ENCODE results near the gene TSPAN31.
A peak's percentile ranks its signal among the peaks of the same experiment; 100 is the strongest.
"Not testable (repeated sequence)": the region's sequence is repeated elsewhere in the genome, so short reads cannot be mapped to it uniquely, and the experiment has no call there.

Gene TSPAN31, protein sequence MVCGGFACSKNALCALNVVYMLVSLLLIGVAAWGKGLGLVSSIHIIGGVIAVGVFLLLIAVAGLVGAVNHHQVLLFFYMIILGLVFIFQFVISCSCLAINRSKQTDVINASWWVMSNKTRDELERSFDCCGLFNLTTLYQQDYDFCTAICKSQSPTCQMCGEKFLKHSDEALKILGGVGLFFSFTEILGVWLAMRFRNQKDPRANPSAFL

DNA sequence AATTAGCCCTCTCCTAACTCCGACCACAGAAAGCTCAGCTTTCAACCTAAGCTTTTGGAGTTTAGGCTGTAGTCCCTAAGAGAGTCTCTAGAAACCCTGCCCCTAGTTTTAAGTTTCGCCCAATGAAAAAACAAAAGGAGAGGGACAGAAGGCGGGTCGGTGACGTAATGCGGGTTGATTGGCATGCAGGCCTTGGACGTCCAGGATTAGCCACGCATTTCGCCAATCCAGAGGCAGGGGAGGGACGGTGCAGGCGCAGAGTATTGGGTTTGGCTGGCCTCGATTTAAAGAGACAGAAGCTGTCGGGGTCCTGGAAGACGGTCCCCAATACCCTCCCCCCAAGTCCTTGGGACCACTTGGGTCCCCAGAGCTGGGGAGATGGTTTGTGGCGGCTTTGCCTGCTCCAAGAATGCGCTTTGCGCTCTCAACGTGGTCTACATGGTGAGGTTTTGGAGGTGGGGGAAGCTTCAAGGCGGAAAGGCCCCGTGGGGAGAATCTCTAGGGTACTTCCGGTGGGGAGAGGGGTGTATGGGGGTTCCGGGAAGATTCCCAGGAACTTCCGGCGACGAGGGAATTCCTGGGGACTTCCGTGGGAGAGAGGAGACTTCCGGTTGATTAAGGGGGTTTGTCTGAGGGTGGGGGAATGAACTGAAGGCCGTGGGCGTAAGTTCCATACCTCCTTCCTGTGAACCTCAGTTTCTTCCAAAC is at the start of gene TSPAN31:
Gene TSPAN31 (plus strand): TSS at position 263 of the 708 bp plus-strand sequence. CDS start 116 bp downstream, at position 379.
- DNase-seq, result peak; percentile 95

DNA sequence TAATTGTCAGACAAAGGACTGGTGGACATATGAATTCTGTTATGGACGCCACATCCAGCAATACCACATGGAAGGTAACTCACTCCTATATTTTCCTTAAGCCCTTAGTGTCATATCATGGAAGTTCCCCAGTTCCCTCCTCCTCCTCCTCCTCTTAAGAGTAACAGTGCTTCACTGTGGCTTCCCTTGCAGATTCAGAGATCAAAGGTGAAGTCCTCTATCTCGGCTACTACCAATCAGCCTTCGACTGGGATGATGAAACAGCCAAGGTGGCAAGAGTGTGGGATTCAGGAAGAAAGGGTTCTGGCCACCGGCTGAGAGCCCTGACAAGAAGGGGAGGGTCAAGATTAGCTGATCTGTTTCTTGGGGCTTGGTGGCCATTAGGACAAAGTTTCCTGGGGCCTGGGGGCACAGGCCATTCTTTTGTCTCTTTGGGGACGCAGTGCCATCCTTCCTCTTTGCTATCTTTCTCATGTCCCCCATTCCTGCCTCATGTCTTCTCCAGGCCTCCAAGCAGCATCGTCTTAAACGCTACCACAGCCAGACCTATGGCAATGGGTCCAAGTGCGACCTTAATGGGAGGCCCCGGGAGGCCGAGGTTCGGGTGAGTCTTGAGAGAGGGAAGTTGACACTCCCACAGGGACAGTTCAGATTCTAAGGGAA is 48.9 kb upstream of the TSPAN31 start:
- no peak for DNase-seq

DNA sequence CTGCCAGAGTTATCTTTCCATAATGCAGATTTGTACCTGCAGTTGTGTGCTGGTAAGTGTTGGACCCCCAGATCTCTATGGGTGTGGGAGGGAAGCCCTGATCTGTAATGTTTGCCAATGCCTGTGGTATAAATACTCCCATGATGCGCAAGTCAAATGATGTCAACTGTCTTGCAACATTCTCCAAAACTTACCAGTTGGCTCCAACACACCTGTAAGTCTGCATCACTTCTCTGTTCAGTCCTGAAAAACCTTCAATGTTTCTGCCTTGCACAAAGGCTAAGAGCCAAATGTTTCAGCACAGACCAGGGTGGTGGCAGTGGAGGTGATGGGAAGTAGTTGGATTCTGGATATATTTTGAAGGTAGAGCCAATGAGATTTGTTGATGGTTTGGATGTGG is 47.8 kb upstream of the TSPAN31 start:
- DNase-seq, result no peak

DNA sequence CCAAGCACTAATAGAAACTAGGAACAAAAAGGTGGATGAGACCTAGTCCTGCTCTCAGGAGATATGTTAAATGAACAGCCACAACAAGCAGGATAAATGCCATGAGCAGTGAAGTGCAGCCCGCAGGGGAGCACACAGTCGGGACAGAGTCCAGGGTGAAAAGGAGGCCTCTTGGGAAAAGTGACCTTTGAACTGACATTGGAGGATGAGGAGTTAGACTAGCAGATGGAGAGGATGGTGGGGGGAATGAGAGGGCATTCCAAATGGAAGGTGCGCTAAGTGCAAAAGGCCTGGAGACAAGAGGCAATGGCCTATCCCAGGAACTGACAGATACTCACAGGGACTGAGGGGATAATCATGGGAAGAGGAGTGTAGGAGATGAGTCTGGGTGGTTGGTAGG is 46.4 kb upstream of the TSPAN31 start:
- DNase-seq, result no peak

DNA sequence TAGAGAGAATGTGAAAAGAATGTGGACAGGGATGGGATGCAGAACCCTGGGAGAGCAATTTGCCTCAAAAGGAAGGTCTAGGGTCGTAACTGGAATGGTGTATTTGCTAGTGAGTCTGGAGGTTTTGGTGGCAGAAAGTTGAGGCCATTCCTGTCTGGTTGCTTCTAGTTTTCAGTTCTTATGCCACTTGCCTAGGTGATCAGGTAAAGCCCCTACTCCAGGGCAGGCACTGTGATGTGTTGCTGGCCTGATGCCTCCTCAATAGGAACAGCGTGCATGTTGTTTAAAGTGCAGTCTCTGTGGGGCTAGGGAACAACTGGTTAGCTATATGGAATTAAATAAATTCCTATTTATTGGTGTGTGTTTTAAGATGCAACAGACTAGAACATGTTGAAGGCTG is 44.5 kb upstream of the TSPAN31 start:
- DNase-seq, result no peak

DNA sequence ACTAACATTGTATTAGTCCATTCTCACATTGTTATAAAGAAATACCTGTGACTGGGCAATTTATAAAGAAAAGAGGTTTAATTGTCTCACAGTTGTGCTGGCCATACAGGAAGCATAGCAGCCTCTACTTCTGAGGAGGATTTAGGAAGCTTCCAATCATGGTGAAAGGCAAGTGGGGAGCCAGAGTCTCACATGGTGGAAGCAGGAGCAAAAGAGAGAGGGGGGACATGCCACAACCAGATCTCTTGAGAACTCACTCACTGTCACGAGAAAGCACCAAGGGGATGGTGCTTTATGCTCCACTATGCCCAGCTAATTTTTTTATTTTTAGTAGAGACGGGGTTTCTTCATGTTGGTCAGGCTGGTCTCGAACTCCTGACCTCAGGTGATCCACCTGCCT is 37.6 kb upstream of the TSPAN31 start:
- no peak for DNase-seq

DNA sequence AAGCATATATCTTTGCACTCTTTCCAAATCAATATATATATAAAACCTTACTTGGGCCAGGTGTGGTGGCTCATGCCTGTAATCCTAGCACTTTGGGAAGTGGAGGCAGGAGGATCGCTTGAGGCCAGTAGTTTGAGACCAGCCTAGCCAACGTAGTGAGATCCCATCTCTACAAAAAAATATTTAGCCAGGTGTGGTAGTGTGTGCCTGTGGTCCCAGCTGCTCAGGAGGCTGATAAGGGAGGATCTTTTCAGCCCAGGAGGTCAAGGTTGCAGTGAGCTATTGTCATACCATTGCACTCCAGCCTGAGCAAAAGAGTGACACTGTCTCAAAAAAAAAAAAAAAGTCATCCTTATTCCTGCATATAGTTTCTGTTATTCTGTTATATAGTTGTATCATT is 36.5 kb upstream of the TSPAN31 start:
- no peak for DNase-seq

DNA sequence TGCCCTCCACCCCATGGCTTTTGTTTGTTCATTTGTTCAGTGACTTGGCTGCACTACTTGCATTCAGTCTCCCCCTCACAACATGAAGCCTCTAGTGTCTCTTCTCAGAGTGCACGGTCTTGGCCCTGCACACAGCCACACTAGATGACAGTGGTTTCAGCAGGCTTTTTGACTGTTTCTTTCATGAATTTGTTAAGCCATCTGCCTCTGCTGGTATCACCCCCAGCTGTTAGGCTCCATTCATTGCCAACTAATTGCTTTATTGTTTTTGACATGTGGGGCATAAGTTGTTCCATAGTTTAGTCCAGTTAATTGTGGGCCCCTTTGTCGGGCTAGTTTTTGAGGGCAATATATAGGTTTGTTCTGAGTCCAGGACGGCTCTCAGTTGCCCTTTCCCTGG is 32.1 kb upstream of the TSPAN31 start:
- DNase-seq, result no peak

DNA sequence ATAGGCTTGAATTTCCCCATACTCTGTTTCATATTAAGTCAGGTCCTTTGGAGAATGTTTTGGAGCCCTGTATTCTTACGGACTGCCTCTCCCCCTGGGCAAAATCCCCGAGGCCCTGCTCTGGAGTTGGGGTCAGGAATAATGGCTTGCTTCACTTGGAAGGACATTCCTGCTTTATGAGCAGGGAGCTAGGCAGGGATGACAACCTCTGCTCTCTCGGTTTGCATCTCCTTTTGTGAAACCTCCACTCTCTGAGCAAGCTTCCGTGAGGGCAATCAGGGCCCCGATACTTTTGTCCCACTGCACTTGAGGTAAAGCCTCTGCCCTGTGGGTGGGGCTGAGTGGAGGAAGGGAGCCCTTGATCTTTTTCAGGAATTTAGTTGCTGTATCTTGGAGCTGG is 31.6 kb upstream of the TSPAN31 start:
- no peak for DNase-seq

DNA sequence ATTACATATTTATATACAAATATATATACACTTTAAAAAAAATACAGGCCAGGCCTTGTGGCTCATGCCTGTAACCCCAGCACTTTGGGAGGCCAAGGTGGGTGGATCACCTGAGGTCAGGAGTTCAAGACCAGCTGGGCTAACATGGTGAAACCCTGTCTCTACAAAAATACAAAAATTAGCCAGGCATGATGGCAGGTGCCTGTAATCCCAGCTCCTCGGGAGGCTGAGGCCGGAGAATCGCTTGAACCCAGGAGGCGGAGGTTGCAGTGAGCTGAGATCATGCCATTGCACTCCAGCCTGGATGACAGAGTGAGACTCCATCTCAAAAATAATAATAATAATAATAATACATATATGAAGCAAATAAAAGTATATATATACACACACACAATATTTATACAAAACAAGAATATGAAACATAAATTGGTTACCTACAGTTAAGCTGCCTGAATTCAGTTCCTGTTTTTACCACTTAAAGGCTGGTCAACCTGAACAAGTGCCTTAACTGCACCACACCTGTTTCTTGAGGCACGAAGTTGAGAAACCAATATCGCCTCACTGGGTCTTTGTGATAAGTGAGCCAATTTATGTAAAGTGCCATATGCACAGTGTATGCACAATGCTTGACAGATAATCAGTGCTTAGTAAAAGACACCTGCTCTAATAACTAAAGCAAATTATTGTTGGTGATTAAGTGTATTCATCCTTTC is 29.6 kb upstream of the TSPAN31 start:
- DNase-seq, result not testable (repeated sequence)

DNA sequence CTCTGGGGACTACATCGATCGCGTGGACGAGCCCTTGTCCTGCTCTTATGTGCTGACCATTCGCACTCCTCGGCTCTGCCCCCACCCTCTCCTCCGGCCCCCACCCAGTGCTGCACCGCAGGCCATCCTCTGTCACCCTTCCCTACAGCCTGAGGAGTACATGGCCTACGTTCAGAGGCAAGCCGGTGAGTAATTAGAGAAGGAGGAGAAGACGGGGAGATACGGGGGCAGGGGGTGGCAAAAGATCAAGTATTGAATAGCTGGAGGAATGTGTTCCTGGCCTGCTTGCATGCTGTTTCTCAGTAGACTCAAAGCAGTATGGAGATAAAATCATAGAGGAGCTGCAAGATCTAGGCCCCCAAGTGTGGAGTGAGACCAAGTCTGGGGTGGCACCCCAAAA is 29.1 kb upstream of the TSPAN31 start:
- DNase-seq, result no peak

DNA sequence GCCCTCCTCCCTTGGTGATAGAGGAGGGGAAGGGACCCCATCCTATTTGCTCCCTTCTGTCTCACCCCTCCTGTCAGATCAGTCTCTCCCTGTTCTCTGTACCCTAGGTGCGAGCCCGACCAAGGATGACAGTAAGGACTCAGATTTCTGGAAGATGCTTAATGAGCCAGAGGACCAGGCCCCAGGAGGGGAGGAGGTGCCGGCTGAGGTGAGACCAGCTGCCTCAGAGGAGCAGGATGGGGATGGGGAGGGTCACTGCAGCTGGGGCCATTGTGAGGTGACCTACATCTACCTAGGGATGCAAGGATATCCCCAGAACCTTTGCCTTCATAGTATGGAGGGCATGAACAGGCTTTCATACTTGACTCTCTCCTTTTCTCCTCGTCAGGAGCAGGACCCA is 28.5 kb upstream of the TSPAN31 start:
- no peak for DNase-seq

DNA sequence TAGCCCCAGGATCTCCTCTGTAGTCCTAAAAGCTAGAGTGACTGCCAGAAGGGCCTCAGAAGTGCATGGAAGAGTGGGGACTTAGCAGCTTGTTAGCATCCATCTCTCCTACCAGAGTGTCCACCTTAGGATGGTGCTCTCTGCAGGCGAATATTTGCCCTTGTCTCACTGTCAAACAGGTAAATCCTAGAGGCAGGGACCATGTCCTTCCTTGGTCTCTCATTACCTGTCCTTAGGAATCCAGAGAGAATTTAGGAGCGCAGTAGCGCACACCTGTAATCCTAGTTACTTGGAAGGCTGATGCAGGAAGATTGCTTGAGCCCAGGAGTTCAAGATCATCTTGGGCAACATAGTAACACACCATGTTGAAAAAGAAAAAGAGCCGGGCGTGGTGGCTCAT is 27.7 kb upstream of the TSPAN31 start:
- DNase-seq, result no peak

DNA sequence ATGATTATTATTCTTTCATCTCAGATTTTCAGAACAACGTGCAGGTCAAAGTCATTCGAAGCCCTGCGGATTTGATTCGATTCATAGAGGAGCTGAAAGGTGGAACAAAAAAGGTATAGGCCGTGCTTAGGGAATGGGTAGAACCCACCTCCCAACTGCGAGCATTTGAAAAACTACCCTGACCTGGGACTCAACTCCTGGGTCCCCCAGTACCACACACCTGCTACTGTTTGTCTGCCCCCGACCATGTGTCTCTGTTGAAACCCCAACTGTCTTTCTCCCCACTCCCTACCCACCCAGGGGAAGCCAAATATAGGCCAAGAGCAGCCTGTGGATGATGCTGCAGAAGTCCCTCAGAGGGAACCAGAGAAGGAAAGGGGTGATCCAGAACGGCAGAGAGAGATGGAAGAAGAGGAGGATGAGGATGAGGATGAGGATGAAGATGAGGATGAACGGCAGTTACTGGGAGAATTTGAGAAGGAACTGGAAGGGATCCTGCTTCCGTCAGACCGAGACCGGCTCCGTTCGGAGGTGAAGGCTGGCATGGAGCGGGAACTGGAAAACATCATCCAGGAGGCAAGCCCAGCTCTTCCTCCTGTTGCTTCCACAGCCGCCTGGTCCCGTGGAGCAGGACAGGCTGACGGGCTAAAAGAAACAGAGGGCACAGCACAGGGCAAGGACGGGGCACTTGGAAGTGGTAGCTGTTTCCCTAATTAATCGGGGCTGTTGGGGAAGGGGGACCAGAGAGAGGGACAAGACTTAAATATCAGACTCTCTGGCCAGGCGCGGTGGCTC is 26.8 kb upstream of the TSPAN31 start:
- no peak for DNase-seq

DNA sequence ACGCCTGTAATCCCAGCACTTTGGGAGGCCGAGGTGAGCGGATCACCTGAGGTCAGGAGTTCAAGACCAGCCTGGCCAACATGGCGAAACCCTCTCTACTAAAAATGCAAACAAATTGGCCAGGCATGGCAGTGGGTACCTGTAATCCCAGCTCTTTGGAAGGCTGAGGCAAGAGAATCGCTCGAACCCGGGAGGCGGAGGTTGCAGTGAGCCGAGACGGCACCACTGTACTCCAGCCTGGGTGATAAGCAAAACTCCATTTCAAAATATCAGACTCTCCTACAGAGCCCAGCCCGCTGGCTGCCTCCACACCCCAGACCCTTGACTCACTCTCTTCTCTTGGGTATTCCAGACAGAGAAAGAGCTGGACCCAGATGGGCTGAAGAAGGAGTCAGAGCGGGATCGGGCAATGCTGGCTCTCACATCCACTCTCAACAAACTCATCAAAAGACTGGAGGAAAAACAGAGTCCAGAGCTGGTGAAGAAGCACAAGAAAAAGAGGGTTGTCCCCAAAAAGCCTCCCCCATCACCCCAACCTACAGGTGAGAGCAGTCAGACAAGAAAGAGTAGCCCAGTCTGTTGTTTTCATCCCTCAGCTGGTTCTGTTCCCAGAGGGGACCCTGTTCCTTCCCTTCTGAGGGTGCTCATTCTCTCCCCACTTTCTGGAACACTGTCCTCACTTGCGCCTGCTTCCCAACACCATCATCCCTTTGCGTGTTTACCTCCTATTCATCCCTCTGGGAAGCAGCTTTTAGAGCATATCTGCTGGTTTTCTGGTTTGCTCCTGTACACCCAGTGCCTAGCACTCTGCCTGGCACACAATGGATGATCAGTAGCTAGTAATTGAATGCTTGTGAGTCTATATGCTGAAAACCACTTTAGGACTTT is 26.0 kb upstream of the TSPAN31 start:
- no peak for DNase-seq

DNA sequence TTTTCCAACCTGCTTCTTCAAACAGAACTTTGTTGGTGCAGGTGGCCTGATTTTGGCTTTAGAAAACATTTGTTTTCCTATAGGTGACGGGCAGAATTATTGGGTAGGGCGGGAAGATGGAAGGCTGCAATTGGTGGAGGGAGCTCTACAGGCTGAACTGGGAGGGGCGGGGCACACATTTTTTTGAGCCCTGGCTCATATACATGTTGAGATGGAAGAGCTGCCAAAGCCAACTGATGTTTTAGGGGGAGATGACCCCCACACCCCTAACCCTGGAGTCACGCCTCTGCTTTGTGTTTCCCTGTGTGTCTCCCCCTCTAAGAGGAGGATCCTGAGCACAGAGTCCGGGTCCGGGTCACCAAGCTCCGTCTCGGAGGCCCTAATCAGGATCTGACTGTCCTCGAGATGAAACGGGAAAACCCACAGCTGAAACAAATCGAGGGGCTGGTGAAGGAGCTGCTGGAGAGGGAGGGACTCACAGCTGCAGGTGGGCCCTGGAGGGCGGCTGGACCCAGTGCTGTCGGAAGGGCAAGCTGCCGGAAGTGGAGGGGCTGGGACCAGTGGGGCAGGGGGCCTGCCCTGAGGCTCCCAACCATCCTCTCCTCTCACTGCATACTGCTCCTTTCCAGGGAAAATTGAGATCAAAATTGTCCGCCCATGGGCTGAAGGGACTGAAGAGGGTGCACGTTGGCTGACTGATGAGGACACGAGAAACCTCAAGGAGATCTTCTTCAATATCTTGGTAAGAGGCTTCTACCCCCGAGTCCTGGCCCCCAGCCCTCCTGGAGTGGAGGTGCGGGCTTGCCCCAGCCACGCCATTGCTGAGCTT is 24.8 kb upstream of the TSPAN31 start:
- DNase-seq, result no peak

DNA sequence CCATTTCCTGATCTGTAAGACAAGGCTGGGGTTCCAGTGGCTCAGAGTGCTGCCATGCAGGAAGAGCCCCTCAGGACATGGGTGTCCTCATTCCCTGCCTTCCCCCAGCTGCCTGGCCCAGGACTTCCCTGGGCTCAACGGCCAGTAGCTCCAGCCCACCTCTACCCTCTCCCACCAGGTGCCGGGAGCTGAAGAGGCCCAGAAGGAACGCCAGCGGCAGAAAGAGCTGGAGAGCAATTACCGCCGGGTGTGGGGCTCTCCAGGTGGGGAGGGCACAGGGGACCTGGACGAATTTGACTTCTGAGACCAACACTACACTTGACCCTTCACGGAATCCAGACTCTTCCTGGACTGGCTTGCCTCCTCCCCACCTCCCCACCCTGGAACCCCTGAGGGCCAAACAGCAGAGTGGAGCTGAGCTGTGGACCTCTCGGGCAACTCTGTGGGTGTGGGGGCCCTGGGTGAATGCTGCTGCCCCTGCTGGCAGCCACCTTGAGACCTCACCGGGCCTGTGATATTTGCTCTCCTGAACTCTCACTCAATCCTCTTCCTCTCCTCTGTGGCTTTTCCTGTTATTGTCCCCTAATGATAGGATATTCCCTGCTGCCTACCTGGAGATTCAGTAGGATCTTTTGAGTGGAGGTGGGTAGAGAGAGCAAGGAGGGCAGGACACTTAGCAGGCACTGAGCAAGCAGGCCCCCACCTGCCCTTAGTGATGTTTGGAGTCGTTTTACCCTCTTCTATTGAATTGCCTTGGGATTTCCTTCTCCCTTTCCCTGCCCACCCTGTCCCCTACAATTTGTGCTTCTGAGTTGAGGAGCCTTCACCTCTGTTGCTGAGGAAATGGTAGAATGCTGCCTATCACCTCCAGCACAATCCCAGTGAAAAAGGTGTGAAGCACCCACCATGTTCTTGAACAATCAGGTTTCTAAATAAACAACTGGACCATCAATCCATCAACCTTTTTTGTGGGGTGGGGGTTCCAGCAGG is 23.9 kb upstream of the TSPAN31 start:
- DNase-seq, result no peak

DNA sequence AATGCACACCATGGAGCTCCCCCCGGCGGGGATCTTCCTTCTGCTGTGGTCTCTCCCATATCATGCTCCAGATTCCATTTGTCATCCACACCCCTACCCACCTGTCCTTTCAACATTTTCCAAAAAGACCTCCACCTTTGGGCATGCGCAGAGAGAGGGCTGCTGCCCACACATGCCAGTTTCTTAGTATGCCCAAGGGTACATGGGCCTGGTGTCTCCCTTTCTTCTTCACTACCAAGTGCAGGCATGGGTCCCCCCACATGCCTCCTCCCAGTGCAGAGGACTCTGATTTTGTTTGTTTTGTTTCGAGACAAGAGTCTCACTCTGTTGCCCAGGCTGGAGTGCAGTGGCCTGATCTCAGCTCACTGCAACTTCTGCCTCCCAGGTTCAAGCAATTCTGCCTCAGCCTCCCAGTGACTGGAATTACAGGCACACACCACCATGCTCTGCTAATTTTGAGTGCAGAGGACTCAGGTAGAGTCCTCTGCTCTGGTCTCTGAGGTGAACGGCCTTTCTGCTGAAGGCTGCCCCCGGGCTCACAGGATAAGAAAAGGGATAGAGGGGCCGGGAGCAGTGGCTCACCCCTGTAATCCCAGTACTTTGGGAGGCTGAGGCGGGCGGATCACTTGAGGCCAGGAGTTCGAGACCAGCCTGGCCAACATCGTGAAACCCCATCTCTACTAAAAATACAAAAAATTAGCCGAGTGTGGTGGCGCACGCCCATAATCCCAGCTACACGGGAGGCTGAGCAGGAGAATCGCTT is 22.8 kb upstream of the TSPAN31 start:
- not testable (repeated sequence) for DNase-seq

All from NCI-H2171 (cell line).